ENCODE measurements around the gene TMBIM6.
"Not testable (repeated sequence)": the region's sequence is repeated elsewhere in the genome, so short reads cannot be mapped to it uniquely, and the experiment has no call there.

The TMBIM6 gene

GRCh38 chr12:49730568-49731101, 10.7 kb upstream of the TMBIM6 start:
- no peak for DNase-seq

GRCh38 chr12:49733219-49734017, 7.9 kb upstream of the TMBIM6 start:
- no peak for DNase-seq

- not testable (repeated sequence) for DNase-seq
Measured at GRCh38 chr12:49734900-49735299, 6.5 kb upstream of the TMBIM6 start.

GRCh38 chr12:49738721-49739120, 2.6 kb upstream of the TMBIM6 start:
- not testable (repeated sequence) for DNase-seq

- not testable (repeated sequence) for DNase-seq
Measured at GRCh38 chr12:49740277-49740676, 1.1 kb upstream of the TMBIM6 start.

GRCh38 chr12:49741882-49742620, 694 bp downstream of the TMBIM6 start:
- peak; percentile 74 for DNase-seq

GRCh38 chr12:49744363-49744885, 3.1 kb downstream of the TMBIM6 start:
- DNase-seq: no peak

GRCh38 chr12:49748306-49748705, 6.9 kb downstream of the TMBIM6 start:
- no peak for DNase-seq

- no peak for DNase-seq
Measured at GRCh38 chr12:49748800-49749199, 7.4 kb downstream of the TMBIM6 start.

GRCh38 chr12:49750027-49750995, 9.0 kb downstream of the TMBIM6 start:
- peak; percentile 25 for DNase-seq

GRCh38 chr12:49750996-49751393, 9.6 kb downstream of the TMBIM6 start:
- no peak for DNase-seq

- no peak for DNase-seq
Measured at GRCh38 chr12:49761677-49762467, 20.5 kb downstream of the TMBIM6 start.

- no peak for DNase-seq
Measured at GRCh38 chr12:49762468-49762847, 21.1 kb downstream of the TMBIM6 start.

- DNase-seq: peak; percentile 75
Measured at GRCh38 chr12:49763006-49763591, 21.7 kb downstream of the TMBIM6 start.

GRCh38 chr12:49764126-49764525, 22.8 kb downstream of the TMBIM6 start:
- DNase-seq: no peak

- DNase-seq: no peak
Measured at GRCh38 chr12:49766115-49766455, 24.7 kb downstream of the TMBIM6 start.

GRCh38 chr12:49767333-49767732, 26.0 kb downstream of the TMBIM6 start:
- no peak for DNase-seq

- not testable (repeated sequence) for DNase-seq
Measured at GRCh38 chr12:49773102-49773501, 31.7 kb downstream of the TMBIM6 start.

- DNase-seq: peak; percentile 38
Measured at GRCh38 chr12:49776413-49776812, 35.1 kb downstream of the TMBIM6 start.

- DNase-seq: no peak
Measured at GRCh38 chr12:49776858-49777257, 35.5 kb downstream of the TMBIM6 start.

GRCh38 chr12:49777341-49777740, 36.0 kb downstream of the TMBIM6 start:
- no peak for DNase-seq
